Panc1 (cell line): ENCODE measurements around the gene PPM1H. TPM values are rescaled to one million over a fixed set of nuclear protein-coding genes. Genes with fewer than 3 reads are reported as not detected.

Source experiments
- ATAC-seq: fragments of 200-7000 bp; cut with Tn5 transposase; 2 replicates; pipeline ENCODE4 v1.9.1; 2020; ENCODE audit warnings: mild to moderate bottlenecking, moderate library complexity
- BruUV-seq: library from RNA; stranded (reverse); fragments of 400-500 nt; replicated peaks from 2 replicates; lab custom pipeline; 2021; lab: Mats Ljungman, UMichigan
- CTCF ChIA-PET: fragments of 300-600 bp; sonication (Branson Sonifier 250); formaldehyde crosslinking; loops from one replicate; lab custom pipeline; 2022; ENCODE audit warnings: antibody characterized with exemption; lab: Charles Lee
- POLR2A ChIA-PET: fragments of 300-600 bp; sonication (Branson Sonifier 250); formaldehyde crosslinking; loops from one replicate; lab custom pipeline; 2022; ENCODE audit warnings: antibody characterized with exemption; lab: Charles Lee
- DNase-seq: peaks from one replicate; pipeline ENCODE4 v3.0.0-alpha.2; 2010; ENCODE audit warnings: low read depth, low spot score
- H3K27ac ChIP-seq: 2 replicates; pipeline ENCODE4 v1.5.1; 2011; ENCODE audit warnings: mild to moderate bottlenecking, low read length, inconsistent platforms
- H3K27me3 ChIP-seq: fragments of 200-500 bp; sonication (Bioruptor generic); 2 replicates; pipeline ENCODE4 v1.6.0; 2014; ENCODE audit warnings: low read length, inconsistent platforms; ENCODE audit not compliant: control insufficient read depth, insufficient read depth
- H3K36me3 ChIP-seq: fragments of 200-500 bp; sonication (Bioruptor generic); 2 replicates; pipeline ENCODE4 v1.5.1; 2014; ENCODE audit warnings: inconsistent platforms, mild to moderate bottlenecking, low read length, moderate library complexity; ENCODE audit not compliant: control insufficient read depth, insufficient read depth
- H3K4me1 ChIP-seq: 2 replicates; pipeline ENCODE4 v1.5.1; 2011; ENCODE audit warnings: inconsistent platforms, mild to moderate bottlenecking, low read length, moderate library complexity; ENCODE audit not compliant: control insufficient read depth, insufficient read depth
- H3K4me3 ChIP-seq, 2 experiments: 2 replicates each; pipeline ENCODE4 v1.5.1; 2011 to 2012; ENCODE audit warnings: low read depth in 2 of 2, low read length in 2 of 2, mild to moderate bottlenecking in 2 of 2, inconsistent platforms in 1 of 2, moderate library complexity in 1 of 2
- H3K9me3 ChIP-seq: fragments of 200-500 bp; sonication (Bioruptor generic); 2 replicates; pipeline ENCODE4 v1.5.1; 2014; ENCODE audit warnings: low read depth, mild to moderate bottlenecking, inconsistent platforms, low read length, moderate library complexity; ENCODE audit not compliant: control insufficient read depth, insufficient read depth
- CTCF ChIP-seq: fragments of 450-650 bp; IDR thresholded peaks from 2 replicates; pipeline ENCODE4 v1.5.1; 2017; ENCODE audit warnings: mild to moderate bottlenecking
- POLR2AphosphoS5 ChIP-seq: IDR thresholded peaks from 2 replicates; pipeline ENCODE4 v1.6.1; 2012; ENCODE audit warnings: mild to moderate bottlenecking, low read depth, low read length, moderate library complexity
- REST ChIP-seq, 2 experiments: IDR thresholded peaks; 2 replicates each; pipeline ENCODE4 v1.6.1; 2011 to 2012; ENCODE audit warnings: low read depth in 2 of 2, control low read depth in 1 of 2, low read length in 1 of 2, mild to moderate bottlenecking in 1 of 2, moderate library complexity in 1 of 2; ENCODE audit not compliant: insufficient read depth in 1 of 2
- SIN3A ChIP-seq: IDR thresholded peaks from 2 replicates; pipeline ENCODE4 v1.6.1; 2012; ENCODE audit warnings: low read depth, mild to moderate bottlenecking, low read length, moderate library complexity, borderline replicate concordance; ENCODE audit not compliant: insufficient read depth
- TCF7L2 ChIP-seq: IDR thresholded peaks from 2 replicates; pipeline ENCODE4 v1.6.1; 2011; ENCODE audit warnings: mild to moderate bottlenecking, low read depth, low read length, inconsistent platforms
- in situ Hi-C: cut with HindIII; loops from 2 replicates; pipeline ENCODE4 v1.10.0; 2016; ENCODE audit warnings: low sequenced_read_pairs, low pct_unique_long_range_greater_than_20kb
- intact Hi-C: fragments of 100-400 bp; cut with micrococcal nuclease; formaldehyde crosslinking; loops from one replicate; pipeline ENCODE4 v1.10.0; 2022; ENCODE audit not compliant: unreplicated experiment
- total RNA-seq: library from RNA; stranded (reverse); gene quantifications from one replicate; pipeline ENCODE4 v1.2.1, GENCODE V29; 2021; ENCODE audit not compliant: unreplicated experiment

Gene PPM1H
- total RNA-seq, 1 experiment from 2014 or later: 22.9 TPM

- TF ChIP-seq SIN3A (no peak), CTCF (no peak), REST (IDR thresholded peaks at IDR 0.05; ENCODE audit: insufficient read depth in 1 of 2, low read depth in 2 of 2, low read length in 1 of 2) (no peak), TCF7L2 (no peak), POLR2AphosphoS5 (no peak)
- ATAC-seq (no peak), DNase-seq (no peak)
- in situ Hi-C loops (no loop called here), intact Hi-C loops (no loop called here)
- Histone ChIP-seq H3K27ac (0 out of 2 replicates have a peak overlapping the region, but pooled peaks have one; percentile 31), H3K4me3 (no peak overlapping the region), H3K4me1 (peaks cover 16% of the 10 kb centered on the region), H3K27me3 (no peaks in the 10 kb centered on the region), H3K36me3 (no peaks in the 10 kb centered on the region), H3K9me3 (no peaks in the 10 kb centered on the region)
- POLR2A ChIA-PET: no interaction called here
- BruUV-seq: no TSS peak
- CTCF ChIA-PET: no interaction called here
Observed at GRCh38 chr12:62859321-62859737, 75.6 kb downstream of the PPM1H start.

DNA sequence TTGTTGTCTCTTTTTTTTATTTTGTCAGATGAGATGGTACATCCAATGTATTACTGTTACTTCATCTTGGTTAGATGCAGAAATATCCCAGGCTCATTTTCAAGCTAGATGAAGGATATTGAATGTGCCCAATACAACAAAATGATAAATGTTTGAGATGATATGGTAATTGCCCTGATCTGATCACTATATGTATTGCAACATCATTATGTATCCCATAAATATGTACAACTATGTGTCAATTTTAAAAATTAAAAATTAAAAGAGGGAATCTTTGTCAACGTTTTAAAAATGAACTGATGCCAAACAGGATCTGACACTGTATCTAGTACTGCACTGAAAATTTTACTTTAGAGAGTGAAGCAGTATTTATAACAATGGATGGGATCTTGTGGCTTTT lies 78.5 kb downstream of the PPM1H start:
- intact Hi-C loops: no loop called here
- Histone ChIP-seq H3K4me3 (no peak overlapping the region), H3K4me1 (peaks cover 9% of the 10 kb centered on the region), H3K36me3 (no peaks in the 10 kb centered on the region), H3K27me3 (no peaks in the 10 kb centered on the region), H3K9me3 (no peaks in the 10 kb centered on the region), H3K27ac (no peak overlapping the region)
- in situ Hi-C loops: no loop called here
- no peak for TF ChIP-seq POLR2AphosphoS5
- TF ChIP-seq SIN3A: no peak
- TF ChIP-seq CTCF: no peak
- TF ChIP-seq REST (IDR thresholded peaks at IDR 0.05; ENCODE audit: insufficient read depth in 1 of 2, low read depth in 2 of 2, low read length in 1 of 2): no peak
- no peak for TF ChIP-seq TCF7L2
- ChIA-PET CTCF (no interaction called here), POLR2A (no interaction called here)
- ATAC-seq: no peak
- DNase-seq: no peak
- no TSS peak for BruUV-seq
